Naive thymus-derived CD8-positive, alpha-beta T cell (primary cell): ENCODE measurements around the gene RBMS3. TPM values are rescaled to one million over a fixed set of nuclear protein-coding genes. Genes with fewer than 3 reads are reported as not detected.
"Not testable (repeated sequence)": the region's sequence is repeated elsewhere in the genome, so short reads cannot be mapped to it uniquely, and the experiment has no call there.

Experiments used
- ATAC-seq, 2 donors: fragments of 150-1000 bp; cut with Tn5 transposase in 1 of 2; sonication (Bioruptor Pico), chemical (Tn5 transposase) in 1 of 2; 1 replicate in 1 of 2; 2 replicates in 1 of 2; pipeline ENCODE4 v1.10.0; 2021; ENCODE audit warnings: mild to moderate bottlenecking in 2 of 2, moderate library complexity in 2 of 2
- POLR2A ChIA-PET: fragments of 350-600 bp; sonication (Branson Sonifier 250); formaldehyde crosslinking; loops from one replicate; lab custom pipeline; 2021; ENCODE audit warnings: antibody characterized with exemption; lab: Charles Lee
- DNase-seq, 10 donors: peaks; one replicate each; pipeline versions ENCODE4 v3.0.0 to v3.0.0-alpha.2; 2020 to 2022
- H3K27ac Mint-ChIP-seq, 10 donors: one replicate each; pipeline ENCODE4 v1.8.0; 2020 to 2022; ENCODE audit warnings: mild to moderate bottlenecking in 10 of 10, mixed read lengths in 10 of 10, moderate library complexity in 4 of 10, inconsistent platforms in 1 of 10
- H3K27me3 Mint-ChIP-seq, 5 donors: one replicate each; pipeline ENCODE4 v1.8.0; 2021 to 2022; ENCODE audit warnings: mixed read lengths in 5 of 5
- H3K36me3 Mint-ChIP-seq, 3 donors: one replicate each; pipeline ENCODE4 v1.8.0; 2020 to 2022; ENCODE audit warnings: mixed read lengths in 3 of 3, mild to moderate bottlenecking in 2 of 3, inconsistent platforms in 1 of 3
- H3K4me1 Mint-ChIP-seq, 4 donors: one replicate each; pipeline ENCODE4 v1.8.0; 2021 to 2022; ENCODE audit warnings: mixed read lengths in 4 of 4
- H3K4me3 Mint-ChIP-seq, 10 donors: one replicate each; pipeline ENCODE4 v1.8.0; 2020 to 2022; ENCODE audit warnings: mild to moderate bottlenecking in 10 of 10, mixed read lengths in 10 of 10, moderate library complexity in 6 of 10, inconsistent platforms in 1 of 10
- H3K9me3 Mint-ChIP-seq, 9 donors: one replicate each; pipeline ENCODE4 v1.8.0; 2020 to 2022; ENCODE audit warnings: mixed read lengths in 9 of 9, mild to moderate bottlenecking in 3 of 9, inconsistent platforms in 1 of 9, moderate library complexity in 1 of 9
- polyA plus RNA-seq, 3 donors: library from polyadenylated mRNA; unstranded; fragments of 300-500 nt; fragmentation: Illumina TruSeq; gene quantifications; one replicate each; pipeline ENCODE4 v1.2.3, GENCODE V29; 2021
- total RNA-seq, 8 experiments: library from RNA in 2 of 8; stranded (reverse) in 2 of 8; gene quantifications; one replicate each; pipeline ENCODE4 v1.2.3 and lab custom pipeline; 2021 to 2026

Gene RBMS3
- total and polyA plus RNA-seq, 5 experiments from 2014 or later: not detected

- H3K4me1 Mint-ChIP-seq: no peaks in the 10 kb centered on the region
- peaks cover 0 to 2% (median 0%) of the 10 kb centered on the region in 5 donors for H3K27me3 Mint-ChIP-seq
- DNase-seq (no peak), ATAC-seq (no peak)
- no peaks in the 10 kb centered on the region for H3K9me3 Mint-ChIP-seq
- POLR2A ChIA-PET: no interaction called here
- H3K4me3 Mint-ChIP-seq: no peak overlapping the region
- H3K36me3 Mint-ChIP-seq: no peaks in the 10 kb centered on the region
- H3K27ac Mint-ChIP-seq: no peak overlapping the region
Measured at GRCh38 chr3:29644956-29645636, 364.2 kb downstream of the RBMS3 start.

- H3K27ac Mint-ChIP-seq: peak overlapping the region in 1 of 10 donors; percentile 36
- POLR2A ChIA-PET: no interaction called here
- no peak for ATAC-seq
- H3K36me3 Mint-ChIP-seq: no peaks in the 10 kb centered on the region
- no peaks in the 10 kb centered on the region for H3K4me1 Mint-ChIP-seq
- no peak for DNase-seq
- no peaks in the 10 kb centered on the region for H3K9me3 Mint-ChIP-seq
- H3K4me3 Mint-ChIP-seq: no peak overlapping the region
- peaks cover 0 to 2% (median 0%) of the 10 kb centered on the region in 5 donors for H3K27me3 Mint-ChIP-seq
Measured at GRCh38 chr3:29646043-29646442, 365.2 kb downstream of the RBMS3 start.

GRCh38 chr3:29649815-29650547, 369.1 kb downstream of the RBMS3 start:
- POLR2A ChIA-PET: no interaction called here
- DNase-seq (no peak), ATAC-seq (no peak)
- Mint-ChIP-seq H3K4me1 (no peaks in the 10 kb centered on the region), H3K4me3 (no peak overlapping the region), H3K27ac (no peak overlapping the region), H3K9me3 (no peaks in the 10 kb centered on the region), H3K36me3 (no peaks in the 10 kb centered on the region), H3K27me3 (peaks cover 0 to 2% (median 0%) of the 10 kb centered on the region in 5 donors)

- no peak for DNase-seq
- no peak for ATAC-seq
- POLR2A ChIA-PET: no interaction called here
- no peak overlapping the region for H3K4me3 Mint-ChIP-seq
- H3K27ac Mint-ChIP-seq: no peak overlapping the region
- no peaks in the 10 kb centered on the region for H3K9me3 Mint-ChIP-seq
- no peaks in the 10 kb centered on the region for H3K36me3 Mint-ChIP-seq
- peaks cover 0 to under 1% (median 0%) of the 10 kb centered on the region in 5 donors for H3K27me3 Mint-ChIP-seq
- H3K4me1 Mint-ChIP-seq: no peaks in the 10 kb centered on the region
Measured at GRCh38 chr3:29653680-29654079, 372.8 kb downstream of the RBMS3 start.

- ATAC-seq (no peak), DNase-seq (no peak)
- no peak overlapping the region for H3K27ac Mint-ChIP-seq
- H3K4me1 Mint-ChIP-seq: no peaks in the 10 kb centered on the region
- POLR2A ChIA-PET: no interaction called here
- no peaks in the 10 kb centered on the region for H3K36me3 Mint-ChIP-seq
- peaks cover 0 to under 1% (median 0%) of the 10 kb centered on the region in 9 donors for H3K9me3 Mint-ChIP-seq
- H3K4me3 Mint-ChIP-seq: no peak overlapping the region
- H3K27me3 Mint-ChIP-seq: no peaks in the 10 kb centered on the region
Measured at GRCh38 chr3:29655015-29655747, 374.3 kb downstream of the RBMS3 start.

- POLR2A ChIA-PET: no interaction called here
- Mint-ChIP-seq H3K27me3 (peaks cover 0 to 10% (median 5%) of the 10 kb centered on the region in 5 donors), H3K4me3 (no peak overlapping the region), H3K4me1 (no peaks in the 10 kb centered on the region), H3K27ac (no peak overlapping the region), H3K36me3 (no peaks in the 10 kb centered on the region), H3K9me3 (peaks cover 0 to 13% (median 2%) of the 10 kb centered on the region in 9 donors)
- no peak for ATAC-seq
- no peak for DNase-seq
Measured at GRCh38 chr3:29665688-29666087, 384.8 kb downstream of the RBMS3 start.

GRCh38 chr3:29668233-29668632, 387.4 kb downstream of the RBMS3 start:
- no peaks in the 10 kb centered on the region for H3K4me1 Mint-ChIP-seq
- H3K9me3 Mint-ChIP-seq: peaks cover 0 to 20% (median 3%) of the 10 kb centered on the region in 9 donors
- no peak for DNase-seq
- peaks cover 0 to 10% (median 6%) of the 10 kb centered on the region in 5 donors for H3K27me3 Mint-ChIP-seq
- no peak for ATAC-seq
- POLR2A ChIA-PET: no interaction called here
- H3K27ac Mint-ChIP-seq: no peak overlapping the region
- no peaks in the 10 kb centered on the region for H3K36me3 Mint-ChIP-seq
- no peak overlapping the region for H3K4me3 Mint-ChIP-seq

- ATAC-seq: no peak
- H3K36me3 Mint-ChIP-seq: no peaks in the 10 kb centered on the region
- peaks cover 0 to 10% (median 6%) of the 10 kb centered on the region in 5 donors for H3K27me3 Mint-ChIP-seq
- no peak overlapping the region for H3K4me3 Mint-ChIP-seq
- H3K27ac Mint-ChIP-seq: no peak overlapping the region
- H3K4me1 Mint-ChIP-seq: no peaks in the 10 kb centered on the region
- DNase-seq: no peak
- peaks cover 0 to 23% (median 3%) of the 10 kb centered on the region in 9 donors for H3K9me3 Mint-ChIP-seq
- POLR2A ChIA-PET: interaction anchor here (0.6 kb wide), 1 partner anchor 665 kb away, joined by 3 read pairs; no protein-coding TSS in a partner anchor
Measured at GRCh38 chr3:29668728-29669127, 387.9 kb downstream of the RBMS3 start.

- H3K27ac Mint-ChIP-seq, POLR2A ChIA-PET, H3K4me1 Mint-ChIP-seq, H3K4me3 Mint-ChIP-seq, ATAC-seq, H3K36me3 Mint-ChIP-seq, DNase-seq: not testable (repeated sequence)
- Mint-ChIP-seq H3K27me3 (peaks cover 0 to 10% (median 6%) of the 10 kb centered on the region in 5 donors), H3K9me3 (peaks cover 0 to 23% (median 11%) of the 10 kb centered on the region in 9 donors)
Measured at GRCh38 chr3:29670476-29670875, 389.6 kb downstream of the RBMS3 start.

- Mint-ChIP-seq H3K4me1 (no peaks in the 10 kb centered on the region), H3K4me3 (no peak overlapping the region), H3K27ac (no peak overlapping the region), H3K27me3 (no peaks in the 10 kb centered on the region), H3K9me3 (peaks cover 0 to 12% (median 7%) of the 10 kb centered on the region in 9 donors), H3K36me3 (no peaks in the 10 kb centered on the region)
- DNase-seq (no peak), ATAC-seq (no peak)
- POLR2A ChIA-PET: no interaction called here
Measured at GRCh38 chr3:29677421-29677820, 396.6 kb downstream of the RBMS3 start.

GRCh38 chr3:29679944-29680343, 399.1 kb downstream of the RBMS3 start:
- no peak overlapping the region for H3K4me3 Mint-ChIP-seq
- H3K9me3 Mint-ChIP-seq: peaks cover 0 to 7% (median 3%) of the 10 kb centered on the region in 9 donors
- DNase-seq (no peak), ATAC-seq (no peak)
- H3K27me3 Mint-ChIP-seq: no peaks in the 10 kb centered on the region
- no peaks in the 10 kb centered on the region for H3K4me1 Mint-ChIP-seq
- H3K36me3 Mint-ChIP-seq: no peaks in the 10 kb centered on the region
- POLR2A ChIA-PET: no interaction called here
- H3K27ac Mint-ChIP-seq: no peak overlapping the region

- DNase-seq (no peak), ATAC-seq (no peak)
- Mint-ChIP-seq H3K27ac (no peak overlapping the region), H3K4me3 (no peak overlapping the region), H3K36me3 (no peaks in the 10 kb centered on the region), H3K4me1 (peaks cover 0 to 17% (median 0%) of the 10 kb centered on the region in 4 donors), H3K27me3 (no peaks in the 10 kb centered on the region), H3K9me3 (peaks cover 0 to 2% (median 0%) of the 10 kb centered on the region in 9 donors)
- POLR2A ChIA-PET: no interaction called here
Measured at GRCh38 chr3:29683018-29683993, 402.4 kb downstream of the RBMS3 start.
